Parathyroid adenoma (tissue), 2 donors: ENCODE measurements around the gene EPHA3.

Experiments used
- H2AFZ ChIP-seq: fragments of 300-600 bp; sonication (generic); one replicate; pipeline ENCODE4 v1.7.0; 2017; ENCODE audit warnings: antibody characterized with exemption, mild to moderate bottlenecking
- H3K27ac ChIP-seq: fragments of 300-600 bp; sonication (generic); one replicate; pipeline ENCODE4 v1.7.0; 2017
- H3K27me3 ChIP-seq: fragments of 300-600 bp; sonication (generic); one replicate; pipeline ENCODE4 v1.7.0; 2017; ENCODE audit warnings: low read length; ENCODE audit not compliant: control insufficient read depth, insufficient read depth
- H3K36me3 ChIP-seq: fragments of 300-600 bp; sonication (generic); one replicate; pipeline ENCODE4 v1.7.0; 2017; ENCODE audit warnings: low read length; ENCODE audit not compliant: control insufficient read depth, insufficient read depth
- H3K4me1 ChIP-seq: fragments of 300-600 bp; sonication (generic); one replicate; pipeline ENCODE4 v1.7.0; 2017; ENCODE audit warnings: control low read depth
- H3K4me2 ChIP-seq: fragments of 300-600 bp; sonication (generic); one replicate; pipeline ENCODE4 v1.7.0; 2017; ENCODE audit warnings: low read length
- H3K4me3 ChIP-seq: fragments of 300-600 bp; sonication (generic); one replicate; pipeline ENCODE4 v1.7.0; 2017; ENCODE audit warnings: low read depth, low read length
- H3K79me2 ChIP-seq: fragments of 300-600 bp; sonication (generic); one replicate; pipeline ENCODE4 v1.7.0; 2017; ENCODE audit warnings: control low read depth
- H3K9ac ChIP-seq: fragments of 300-600 bp; sonication (generic); one replicate; pipeline ENCODE4 v1.7.0; 2017; ENCODE audit warnings: mild to moderate bottlenecking
- H3K9me3 ChIP-seq: fragments of 300-600 bp; sonication (generic); one replicate; pipeline ENCODE4 v1.7.0; 2017; ENCODE audit warnings: low read length; ENCODE audit not compliant: control insufficient read depth
- CTCF ChIP-seq: fragments of 300-600 bp; sonication (generic); IDR thresholded peaks from one replicate; pipeline ENCODE4 v1.7.0; 2017; ENCODE audit warnings: antibody characterized with exemption, mild to moderate bottlenecking
- donor health status: primary hyperparathyroidism.

EPHA3 gene

GRCh38 chr3:89375451-89375850, 268.0 kb downstream of the EPHA3 start:
- no peak for TF ChIP-seq CTCF
- Histone ChIP-seq H2AFZ (no peak overlapping the region), H3K79me2 (no peaks in the 10 kb centered on the region), H3K9ac (no peak overlapping the region), H3K27me3 (no peaks in the 10 kb centered on the region), H3K4me2 (no peak overlapping the region), H3K36me3 (no peaks in the 10 kb centered on the region), H3K9me3 (no peaks in the 10 kb centered on the region), H3K4me3 (no peak overlapping the region), H3K27ac (no peak overlapping the region), H3K4me1 (no peaks in the 10 kb centered on the region)

GRCh38 chr3:89380016-89380415, 272.6 kb downstream of the EPHA3 start:
- Histone ChIP-seq H3K4me2 (no peak overlapping the region), H3K4me3 (no peak overlapping the region), H3K79me2 (no peaks in the 10 kb centered on the region), H3K27ac (no peak overlapping the region), H3K27me3 (no peaks in the 10 kb centered on the region), H2AFZ (no peak overlapping the region), H3K4me1 (no peaks in the 10 kb centered on the region), H3K36me3 (no peaks in the 10 kb centered on the region), H3K9ac (no peak overlapping the region), H3K9me3 (no peaks in the 10 kb centered on the region)
- no peak for TF ChIP-seq CTCF

GRCh38 chr3:89392991-89393390, 285.6 kb downstream of the EPHA3 start:
- no peaks in the 10 kb centered on the region for H3K79me2 ChIP-seq
- no peak overlapping the region for H3K9ac ChIP-seq
- no peaks in the 10 kb centered on the region for H3K36me3 ChIP-seq
- no peaks in the 10 kb centered on the region for H3K27me3 ChIP-seq
- H2AFZ ChIP-seq: no peak overlapping the region
- H3K27ac ChIP-seq: no peak overlapping the region
- H3K4me3 ChIP-seq: no peak overlapping the region
- no peak for TF ChIP-seq CTCF
- no peaks in the 10 kb centered on the region for H3K9me3 ChIP-seq
- H3K4me1 ChIP-seq: no peaks in the 10 kb centered on the region
- no peak overlapping the region for H3K4me2 ChIP-seq

- Histone ChIP-seq H3K79me2 (no peaks in the 10 kb centered on the region), H3K9ac (no peak overlapping the region), H3K27ac (no peak overlapping the region), H3K9me3 (no peaks in the 10 kb centered on the region), H3K4me1 (no peaks in the 10 kb centered on the region), H3K4me2 (no peak overlapping the region), H3K4me3 (no peak overlapping the region), H2AFZ (no peak overlapping the region), H3K27me3 (no peaks in the 10 kb centered on the region), H3K36me3 (no peaks in the 10 kb centered on the region)
- TF ChIP-seq CTCF: no peak
These were observed 288.0 kb downstream of the EPHA3 start for GRCh38 chr3:89395456-89395855.

- Histone ChIP-seq H3K4me3 (no peak overlapping the region), H3K79me2 (no peaks in the 10 kb centered on the region), H3K4me2 (no peak overlapping the region), H3K27me3 (no peaks in the 10 kb centered on the region), H3K9ac (no peak overlapping the region), H3K27ac (no peak overlapping the region), H3K36me3 (no peaks in the 10 kb centered on the region), H3K9me3 (no peaks in the 10 kb centered on the region), H3K4me1 (no peaks in the 10 kb centered on the region), H2AFZ (no peak overlapping the region)
- no peak for TF ChIP-seq CTCF
These were observed 288.6 kb downstream of the EPHA3 start for GRCh38 chr3:89395996-89396395.
